ENCODE data around the gene AGK. TPM values are rescaled to one million over a fixed set of nuclear protein-coding genes. Genes with fewer than 3 reads are reported as not detected.

AGK gene
- total and polyA plus RNA-seq, 2 of the 8 experiments (the other 6 are each of a cell fraction or from before 2014, with no cell fraction given): 25.8 to 34.0 TPM

GRCh38 chr7:141573511-141573910 lies 22.3 kb downstream of the AGK start (continued):
- TF ChIP-seq CHD7 (IDR thresholded peaks at IDR 0.05; ENCODE audit: insufficient replicate concordance, low read length) (no peak), CBX5 (IDR thresholded peaks at IDR 0.05; ENCODE audit: low read depth, low read length) (no peak)
